GM21717 (cell line): ENCODE data around the gene TRPM5.

Source experiments
- ATAC-seq: cut with Tn5 transposase; IDR thresholded peaks from one replicate; pipeline ENCODE4 v1.9.1; 2021; ENCODE audit warnings: mild to moderate bottlenecking, moderate library complexity; ENCODE audit not compliant: unreplicated experiment

The TRPM5 gene

DNA sequence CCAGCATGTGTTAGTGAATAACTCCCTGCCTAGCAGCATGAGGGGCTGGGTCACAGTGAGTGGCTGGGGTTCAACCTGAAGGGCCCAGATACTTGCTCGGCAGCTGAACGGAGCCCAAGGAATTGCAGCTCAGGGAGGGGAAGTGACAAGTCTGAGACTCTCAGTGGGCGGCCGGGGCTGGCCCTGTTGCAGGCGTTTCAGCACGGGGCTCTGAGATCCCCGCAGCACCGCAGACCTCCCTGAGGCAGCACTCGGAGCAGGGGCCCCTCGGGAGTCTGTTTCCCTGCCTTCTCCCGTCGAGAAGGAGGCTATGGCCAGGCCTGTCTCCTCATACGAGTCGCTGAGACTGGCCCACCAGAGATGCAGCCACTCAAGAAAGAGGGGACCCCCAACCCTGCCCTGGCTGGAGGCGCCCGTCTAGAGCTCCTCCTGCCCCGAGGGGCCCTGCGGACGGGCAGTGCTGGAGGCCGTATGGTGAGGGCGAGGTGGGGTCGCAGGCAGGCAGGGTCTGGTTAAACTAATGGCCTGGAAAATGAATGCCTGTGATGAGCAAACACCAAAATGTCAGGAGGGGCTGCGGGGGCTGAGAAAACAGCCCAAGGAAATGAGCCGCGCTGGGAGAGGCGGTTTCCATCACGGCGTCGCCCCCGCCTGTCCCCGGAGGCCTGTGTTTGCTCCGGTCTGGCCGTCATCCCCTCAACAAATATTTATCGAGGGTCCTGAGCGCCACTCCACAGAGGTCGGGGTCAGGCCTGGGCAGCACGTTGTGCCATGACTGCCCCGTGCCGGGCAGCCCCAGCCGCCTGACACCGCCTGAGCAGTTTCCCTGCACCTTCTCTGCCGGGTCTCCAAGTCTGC, 34.5 kb downstream of the TRPM5 start:
- no peak for ATAC-seq

DNA sequence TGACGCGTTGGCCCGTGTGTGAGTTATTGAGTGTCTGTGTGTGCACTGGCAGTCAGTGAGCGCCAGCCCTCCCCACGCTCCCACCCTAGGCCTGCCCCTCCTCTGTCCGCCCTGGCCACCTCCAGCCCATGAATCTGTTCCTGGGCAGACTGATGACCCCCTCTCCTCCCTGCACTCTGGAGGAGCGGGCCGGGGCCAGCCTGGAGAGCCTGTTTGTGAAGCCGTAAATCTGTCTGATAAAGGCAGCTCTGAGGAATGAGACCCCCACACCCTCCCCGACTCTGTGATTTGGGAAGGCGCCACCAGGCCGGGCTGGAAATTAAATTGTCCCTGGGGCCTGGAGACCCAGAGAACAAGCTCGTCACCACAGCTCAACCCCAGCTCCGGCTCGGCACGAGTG, 35.2 kb downstream of the TRPM5 start:
- ATAC-seq: no peak

- no peak for ATAC-seq
Observed at GRCh38 chr11:2408671-2409070, 35.6 kb downstream of the TRPM5 start.

DNA sequence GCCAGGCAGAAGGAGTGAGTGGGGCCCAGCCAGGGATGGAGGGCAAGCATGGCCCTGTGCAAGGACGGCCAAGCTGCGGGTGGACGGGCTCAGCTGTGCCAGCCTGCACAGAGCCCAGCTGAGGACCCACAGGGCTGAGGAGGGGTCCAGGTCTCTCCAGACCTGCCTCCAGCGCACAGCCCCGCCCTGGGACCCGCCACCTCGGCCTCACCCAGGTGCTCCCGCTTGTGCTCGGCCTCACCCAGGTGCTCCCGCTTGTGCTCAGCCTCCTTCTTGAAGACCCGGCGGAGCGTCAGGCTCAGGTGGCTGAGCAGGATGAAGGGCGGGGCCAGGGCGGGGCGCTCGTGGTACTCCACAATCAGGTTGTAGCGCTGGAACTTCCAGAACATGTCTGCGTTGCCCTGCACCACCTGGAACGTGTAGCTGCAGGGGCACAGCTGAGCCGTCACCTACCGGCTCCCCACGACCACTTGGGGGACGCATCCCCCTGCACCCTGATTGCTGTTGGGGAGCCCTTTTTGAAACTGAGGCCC, 37.4 kb downstream of the TRPM5 start:
- no peak for ATAC-seq

GRCh38 chr11:2406451-2406850, 37.9 kb downstream of the TRPM5 start:
- ATAC-seq: no peak

GRCh38 chr11:2404735-2405196, 39.5 kb downstream of the TRPM5 start:
- ATAC-seq: no peak

DNA sequence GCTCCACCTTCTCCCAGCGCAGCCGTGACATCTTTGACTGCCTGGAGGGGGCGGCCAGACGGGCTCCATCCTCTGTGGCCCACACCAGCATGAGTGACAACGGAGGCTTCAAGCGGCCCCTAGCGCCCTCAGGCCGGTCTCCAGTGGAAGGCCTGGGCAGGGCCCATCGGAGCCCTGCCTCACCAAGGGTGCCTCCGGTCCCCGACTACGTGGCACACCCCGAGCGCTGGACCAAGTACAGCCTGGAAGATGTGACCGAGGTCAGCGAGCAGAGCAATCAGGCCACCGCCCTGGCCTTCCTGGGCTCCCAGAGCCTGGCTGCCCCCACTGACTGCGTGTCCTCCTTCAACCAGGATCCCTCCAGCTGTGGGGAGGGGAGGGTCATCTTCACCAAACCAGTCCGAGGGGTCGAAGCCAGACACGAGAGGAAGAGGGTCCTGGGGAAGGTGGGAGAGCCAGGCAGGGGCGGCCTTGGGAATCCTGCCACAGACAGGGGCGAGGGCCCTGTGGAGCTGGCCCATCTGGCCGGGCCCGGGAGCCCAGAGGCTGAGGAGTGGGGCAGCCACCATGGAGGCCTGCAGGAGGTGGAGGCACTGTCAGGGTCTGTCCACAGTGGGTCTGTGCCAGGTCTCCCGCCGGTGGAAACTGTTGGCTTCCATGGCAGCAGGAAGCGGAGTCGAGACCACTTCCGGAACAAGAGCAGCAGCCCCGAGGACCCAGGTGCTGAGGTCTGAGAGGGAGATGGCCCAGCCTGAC, 41.2 kb downstream of the TRPM5 start:
- no peak for ATAC-seq

- ATAC-seq: no peak
Observed at GRCh38 chr11:2402106-2402505, 42.2 kb downstream of the TRPM5 start.

DNA sequence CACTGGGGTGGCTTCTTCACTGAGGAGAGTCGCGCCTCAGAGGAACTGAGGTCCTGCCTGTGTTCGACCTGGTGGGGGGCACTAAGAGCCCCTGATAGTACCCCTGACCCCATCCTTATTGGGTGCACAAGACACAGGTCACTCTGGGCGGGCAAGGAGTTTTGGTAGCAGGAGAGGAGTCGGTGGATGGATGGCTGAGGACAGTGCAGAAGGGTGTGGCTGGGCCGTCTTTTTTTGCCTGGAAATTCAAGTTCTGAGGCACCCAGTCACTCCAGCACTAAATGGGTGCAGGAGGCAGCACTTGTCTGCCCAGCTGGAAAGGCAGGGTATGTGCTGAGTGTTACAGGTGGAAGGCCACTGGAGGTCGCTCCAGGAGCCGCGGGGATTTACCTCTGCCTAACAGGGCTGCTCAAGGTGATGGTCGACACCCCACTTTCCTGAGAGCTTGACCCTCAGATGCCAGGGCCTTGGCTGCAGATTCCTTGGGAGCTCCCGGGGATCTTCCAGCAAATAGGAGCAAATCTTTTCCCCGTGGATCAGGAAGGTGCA, 42.8 kb downstream of the TRPM5 start:
- ATAC-seq: no peak

DNA sequence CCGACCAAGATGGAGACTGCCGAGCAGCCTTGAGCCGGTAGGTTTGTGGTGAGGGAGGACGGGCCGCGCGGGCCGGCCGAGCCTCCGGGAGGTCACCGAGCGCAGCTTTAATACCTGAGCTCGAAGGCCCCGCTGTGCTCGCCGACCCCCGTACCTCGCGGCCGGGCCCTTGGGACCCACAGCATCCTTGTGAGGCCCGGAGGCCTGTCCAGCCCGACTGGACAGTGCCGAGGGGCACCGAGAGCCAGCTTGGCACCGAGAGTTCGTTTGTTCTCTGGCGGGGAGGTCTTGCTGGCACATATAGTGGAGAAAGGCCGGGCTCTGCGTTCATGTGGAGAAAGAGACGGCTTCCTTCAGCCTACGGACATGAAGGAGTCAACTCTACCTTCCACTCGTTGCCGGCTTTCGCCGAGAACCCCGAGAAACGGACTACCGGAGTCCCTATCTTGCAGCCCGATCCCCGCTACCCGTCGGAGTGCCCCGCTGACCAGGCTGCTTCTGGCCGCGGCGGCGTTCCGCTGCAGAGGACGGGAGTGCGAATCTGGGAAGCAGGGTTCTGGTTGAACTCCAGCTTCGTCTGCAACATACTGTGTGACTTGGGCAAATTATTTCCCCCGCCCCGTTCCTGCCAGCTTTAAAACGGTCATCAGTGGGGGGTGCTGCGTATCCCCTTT, 43.4 kb downstream of the TRPM5 start:
- no peak for ATAC-seq

GRCh38 chr11:2400069-2400761, 44.1 kb downstream of the TRPM5 start, which contains the start of gene TSSC4:
TSSC4 (plus strand) TSS chr11:2400750; CDS start chr11:2402634, 1,884 bp downstream.
- peak; percentile 70 for ATAC-seq

DNA sequence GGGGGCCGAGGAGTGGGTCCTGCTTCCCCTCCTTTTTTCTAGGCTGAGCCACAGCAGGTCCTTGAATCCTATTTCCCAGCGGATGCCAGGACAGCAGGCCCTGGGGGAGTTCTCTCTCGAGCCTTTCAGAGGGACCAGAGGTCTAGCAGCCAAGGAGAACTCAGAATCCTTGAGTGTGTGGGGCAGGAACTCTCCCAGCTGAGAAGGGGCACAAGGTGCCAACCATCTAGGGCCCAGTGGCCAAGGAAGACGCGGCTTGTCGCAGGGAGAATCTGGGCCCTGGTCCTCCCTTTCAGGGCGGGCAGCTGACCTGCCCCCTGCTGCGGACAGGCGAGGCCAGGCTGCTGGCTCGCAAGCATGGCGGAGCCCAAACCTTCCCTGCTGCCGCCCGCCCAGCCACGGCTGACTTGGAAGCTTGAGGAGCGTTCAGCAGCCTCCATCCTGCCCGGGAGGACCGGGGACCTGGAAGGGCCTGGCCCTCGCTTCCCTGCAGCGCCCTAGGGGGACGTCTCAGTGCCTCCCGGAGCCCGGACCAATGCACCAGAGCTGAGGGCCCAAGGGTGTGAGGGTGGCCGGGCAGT, 44.7 kb downstream of the TRPM5 start:
- no peak for ATAC-seq

DNA sequence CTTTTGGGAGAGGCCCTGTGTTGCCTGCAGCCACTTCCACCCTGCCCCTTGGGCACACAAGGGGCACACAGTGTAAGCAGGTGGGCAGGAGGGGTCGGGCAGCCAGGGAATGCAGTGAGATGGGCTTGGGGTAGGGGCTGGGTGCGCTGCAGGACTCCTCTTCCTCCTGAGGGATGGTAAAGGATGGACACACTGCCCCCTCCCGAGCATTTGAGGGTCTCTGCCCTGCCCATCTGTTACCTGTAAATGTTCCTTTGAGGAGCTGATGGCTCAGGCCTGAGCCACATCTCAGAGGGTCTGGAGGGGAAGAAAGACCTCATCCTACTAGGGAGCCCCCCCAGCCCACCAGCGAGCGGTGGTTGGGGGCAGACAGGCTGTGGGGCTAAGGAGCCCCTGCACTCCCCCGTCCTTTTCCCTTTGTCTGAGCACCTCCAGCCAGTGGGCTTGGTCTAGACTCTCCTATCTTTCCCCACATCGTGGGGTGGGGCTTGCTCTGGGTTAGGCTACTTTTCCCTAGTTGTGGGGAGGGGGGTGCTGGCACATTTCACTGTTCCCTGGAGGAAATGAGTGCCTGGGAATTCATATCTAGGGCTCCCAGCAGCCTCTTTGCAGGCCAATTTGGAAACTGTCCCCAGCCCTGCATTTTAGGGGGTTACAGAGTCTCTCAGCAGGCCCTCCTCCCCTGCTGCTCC, 45.5 kb downstream of the TRPM5 start:
- ATAC-seq: no peak

GRCh38 chr11:2397005-2397404, 47.3 kb downstream of the TRPM5 start:
- ATAC-seq: no peak

DNA sequence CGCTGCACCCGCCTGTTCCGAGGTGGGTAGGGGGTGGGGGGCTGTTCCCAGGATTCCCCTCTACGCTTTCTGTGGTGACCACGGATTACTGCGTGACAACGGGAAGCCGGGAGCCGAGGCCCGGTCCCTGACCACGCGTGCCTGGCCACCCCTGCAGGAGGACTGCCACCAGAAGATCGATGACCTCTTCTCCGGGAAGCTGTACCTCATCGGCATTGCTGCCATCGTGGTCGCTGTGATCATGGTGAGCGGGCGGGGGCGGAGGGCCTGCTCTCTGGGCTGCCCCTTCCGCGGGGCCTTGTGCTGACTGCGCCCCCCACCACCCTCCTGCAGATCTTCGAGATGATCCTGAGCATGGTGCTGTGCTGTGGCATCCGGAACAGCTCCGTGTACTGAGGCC, 47.8 kb downstream of the TRPM5 start:
- no peak for ATAC-seq

- no peak for ATAC-seq
Observed at GRCh38 chr11:2395856-2396255, 48.5 kb downstream of the TRPM5 start.

GRCh38 chr11:2395211-2395730, 49.0 kb downstream of the TRPM5 start:
- no peak for ATAC-seq

- ATAC-seq: no peak
Observed at GRCh38 chr11:2394818-2395105, 49.6 kb downstream of the TRPM5 start.
